Prostate gland (tissue), 2 donors: ENCODE data around the gene GPC2. TPM values are rescaled to one million over a fixed set of nuclear protein-coding genes. Genes with fewer than 3 reads are reported as not detected.
"Not testable (repeated sequence)": the region's sequence is repeated elsewhere in the genome, so short reads cannot be mapped to it uniquely, and the experiment has no call there.

Source experiments
- DNase-seq: peaks from one replicate; pipeline ENCODE4 v3.0.0-alpha.2; 2019; ENCODE audit warnings: low spot score
- H3K27ac ChIP-seq, 2 donors: fragments of 200-600 bp; sonication (generic); 2 replicates each; pipeline ENCODE4 v1.5.1; 2017 to 2019
- H3K27me3 ChIP-seq: fragments of 200-600 bp; sonication (generic); replicated peaks from 2 replicates; pipeline ENCODE4 v1.5.1; 2019; ENCODE audit not compliant: insufficient read depth
- H3K36me3 ChIP-seq, 2 donors: fragments of 200-600 bp; sonication (generic); 1 replicate in 1 of 2; 2 replicates in 1 of 2; pipeline versions ENCODE4 v1.5.1 to v1.8.1; 2017 to 2019
- H3K4me1 ChIP-seq: fragments of 200-600 bp; sonication (generic); replicated peaks from 2 replicates; pipeline ENCODE4 v1.5.1; 2019
- H3K4me3 ChIP-seq, 2 donors: fragments of 200-600 bp; sonication (generic); 2 replicates each; pipeline ENCODE4 v1.5.1; 2017 to 2019
- H3K9me3 ChIP-seq: fragments of 200-600 bp; sonication (generic); 2 replicates; pipeline ENCODE4 v1.5.1; 2017
- POLR2A ChIP-seq: fragments of 450-650 bp; IDR thresholded peaks from one replicate; pipeline ENCODE4 v1.6.1; 2016; ENCODE audit warnings: antibody characterized with exemption, mild to moderate bottlenecking
- POLR2AphosphoS5 ChIP-seq: sonication (generic); formaldehyde crosslinking; IDR thresholded peaks from one replicate; pipeline ENCODE4 v1.6.1; 2017; ENCODE audit warnings: antibody characterized with exemption
- WGBS: methylation state at CpG from one replicate; pipeline ENCODE4 v1.1.5; 2018; 5-methylcytosine and 5-hydroxymethylcytosine counted together
- intact Hi-C: fragments of 100-400 bp; cut with DNase I; formaldehyde crosslinking; loops from one replicate; pipeline ENCODE4 v1.14.2; 2022
- total RNA-seq, 2 donors: library from RNA; depleted of rRNA; stranded (reverse); fragments of >200 nt; gene quantifications; one replicate each; pipeline ENCODE4 v1.1.0, GENCODE V29; 2016
- TF ChIP-seq, protein P1 (sequence below), 4 experiments: fragments of 200-600 bp in 2 of 4; fragments of 450-650 bp in 2 of 4; sonication (generic) in 2 of 4; IDR thresholded peaks; 1 replicate in 3 of 4; 2 replicates in 1 of 4; pipeline ENCODE4 v1.5.1; 2016 to 2019; ENCODE audit warnings: antibody characterized with exemption in 4 of 4, mild to moderate bottlenecking in 2 of 4, moderate library complexity in 2 of 4

Gene GPC2
- total RNA-seq, 2 donors from 2014 or later = 1.7 to 2.8 TPM

DNA sequence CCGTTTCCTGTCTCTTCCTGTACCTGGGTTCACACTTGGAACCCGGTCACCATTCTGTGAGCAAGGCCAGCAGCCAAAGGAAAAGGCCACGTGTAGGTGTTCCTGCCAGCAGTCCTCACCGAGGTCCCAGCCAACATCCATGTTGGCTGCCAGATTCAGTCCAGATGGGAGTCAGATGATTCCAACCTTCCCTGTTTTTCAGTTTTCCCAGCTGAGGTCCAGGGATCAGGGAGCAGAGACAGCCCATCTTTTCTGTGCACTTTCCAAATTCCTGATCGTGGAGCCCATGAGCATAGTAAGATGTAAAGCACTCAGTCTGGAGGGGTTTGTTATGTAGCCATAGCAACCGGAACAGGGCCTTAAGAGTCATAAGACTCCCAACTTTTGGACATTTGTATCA, 38.7 kb upstream of the GPC2 start:
- intact Hi-C loops = no loop called here
- H3K4me3 ChIP-seq = no peak overlapping the region
- no peaks in the 10 kb centered on the region for H3K27me3 ChIP-seq
- no peaks in the 10 kb centered on the region for H3K36me3 ChIP-seq
- no peak overlapping the region for H3K27ac ChIP-seq
- no peak for DNase-seq
- TF ChIP-seq, protein P1, sequence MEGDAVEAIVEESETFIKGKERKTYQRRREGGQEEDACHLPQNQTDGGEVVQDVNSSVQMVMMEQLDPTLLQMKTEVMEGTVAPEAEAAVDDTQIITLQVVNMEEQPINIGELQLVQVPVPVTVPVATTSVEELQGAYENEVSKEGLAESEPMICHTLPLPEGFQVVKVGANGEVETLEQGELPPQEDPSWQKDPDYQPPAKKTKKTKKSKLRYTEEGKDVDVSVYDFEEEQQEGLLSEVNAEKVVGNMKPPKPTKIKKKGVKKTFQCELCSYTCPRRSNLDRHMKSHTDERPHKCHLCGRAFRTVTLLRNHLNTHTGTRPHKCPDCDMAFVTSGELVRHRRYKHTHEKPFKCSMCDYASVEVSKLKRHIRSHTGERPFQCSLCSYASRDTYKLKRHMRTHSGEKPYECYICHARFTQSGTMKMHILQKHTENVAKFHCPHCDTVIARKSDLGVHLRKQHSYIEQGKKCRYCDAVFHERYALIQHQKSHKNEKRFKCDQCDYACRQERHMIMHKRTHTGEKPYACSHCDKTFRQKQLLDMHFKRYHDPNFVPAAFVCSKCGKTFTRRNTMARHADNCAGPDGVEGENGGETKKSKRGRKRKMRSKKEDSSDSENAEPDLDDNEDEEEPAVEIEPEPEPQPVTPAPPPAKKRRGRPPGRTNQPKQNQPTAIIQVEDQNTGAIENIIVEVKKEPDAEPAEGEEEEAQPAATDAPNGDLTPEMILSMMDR (IDR thresholded peaks at IDR 0.05) = no peak
- no peak for TF ChIP-seq POLR2A
- TF ChIP-seq POLR2AphosphoS5 = no peak
- H3K4me1 ChIP-seq = no peaks in the 10 kb centered on the region
- no peaks in the 10 kb centered on the region for H3K9me3 ChIP-seq
- WGBS = 33% methylated on average over 6 of the region's 6 CpGs

DNA sequence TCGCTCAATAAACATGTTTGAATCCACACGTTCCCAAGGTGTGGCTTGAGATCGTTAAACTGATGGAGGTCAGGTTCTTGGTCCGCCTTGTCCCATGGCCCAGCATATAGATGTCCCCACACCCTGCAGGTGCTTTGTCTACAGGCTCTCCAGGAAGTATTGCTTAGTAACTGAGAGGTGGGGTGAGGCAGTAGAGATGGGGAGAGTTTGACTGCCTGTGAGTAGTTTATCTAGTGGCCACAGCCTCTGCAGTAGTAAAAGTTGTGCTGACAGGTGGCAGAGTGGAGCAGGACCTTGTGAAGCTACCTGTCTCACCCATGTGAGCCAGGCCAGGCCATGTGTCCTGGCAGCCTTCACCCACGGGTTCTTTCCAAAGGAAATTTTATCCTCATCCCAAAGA, 37.2 kb upstream of the GPC2 start:
- H3K27ac ChIP-seq, H3K4me1 ChIP-seq, H3K9me3 ChIP-seq, DNase-seq, H3K4me3 ChIP-seq, intact Hi-C loops, H3K36me3 ChIP-seq, H3K27me3 ChIP-seq: not testable (repeated sequence)
- WGBS = 66% methylated on average over 5 of the region's 5 CpGs

DNA sequence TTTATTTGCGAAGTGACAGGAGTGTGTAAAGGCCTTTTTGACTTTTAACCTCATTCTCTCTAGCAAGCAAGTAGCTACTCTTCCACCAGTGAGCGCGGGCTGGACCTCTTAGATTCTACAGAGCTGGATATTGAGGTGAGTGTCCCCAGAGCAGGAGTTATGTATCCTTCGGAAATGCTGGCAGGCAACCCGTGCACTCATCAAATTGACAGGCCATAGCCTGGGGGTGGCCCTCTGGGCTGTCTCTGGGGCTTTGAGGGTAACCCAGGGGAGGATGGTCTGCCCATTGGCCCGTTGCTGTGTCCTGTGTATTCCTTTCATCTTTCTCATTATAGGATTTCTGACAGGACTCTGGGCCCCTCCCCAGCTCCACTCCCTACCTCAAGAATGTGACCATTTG, 36.5 kb upstream of the GPC2 start:
- DNase-seq = no peak
- Histone ChIP-seq H3K9me3 (no peaks in the 10 kb centered on the region), H3K4me3 (no peak overlapping the region), H3K4me1 (no peaks in the 10 kb centered on the region), H3K27ac (no peak overlapping the region), H3K36me3 (no peaks in the 10 kb centered on the region), H3K27me3 (no peaks in the 10 kb centered on the region)
- 65% methylated on average over 6 of the region's 6 CpGs for WGBS
- TF ChIP-seq POLR2A (no peak), POLR2AphosphoS5 (no peak)
- TF ChIP-seq, protein P1 (IDR thresholded peaks at IDR 0.05) = no peak
- intact Hi-C loops = no loop called here

DNA sequence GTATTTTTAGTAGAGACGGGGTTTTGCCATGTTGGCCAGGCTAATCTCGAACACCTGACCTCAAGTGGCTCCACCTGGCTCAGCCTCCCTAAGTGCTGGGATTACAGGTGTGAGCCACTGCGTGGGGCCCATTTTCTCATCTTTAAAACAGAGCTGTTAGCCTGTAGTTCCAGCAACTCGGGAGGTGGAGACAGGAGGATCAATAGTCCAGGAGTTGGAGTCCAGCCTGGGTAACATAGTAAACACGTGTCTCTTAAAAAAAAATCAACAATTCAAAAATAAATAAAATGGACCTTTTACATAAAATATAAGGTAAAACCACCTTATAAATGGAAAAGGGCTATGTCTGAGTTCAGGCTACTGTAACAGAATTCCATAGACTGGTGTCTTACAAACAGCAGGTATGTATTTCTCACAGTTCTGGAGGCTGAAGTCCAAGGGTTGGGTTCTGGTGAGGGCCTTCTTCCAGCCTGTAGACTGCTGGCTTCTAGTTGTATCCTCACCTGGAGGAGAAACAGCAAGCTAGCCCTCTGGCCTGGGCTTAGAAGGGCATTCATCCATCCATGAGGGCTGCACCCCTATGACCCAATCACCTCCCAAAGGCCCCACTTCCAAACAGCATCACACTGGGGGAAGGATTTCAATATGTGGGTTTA, 35.6 kb upstream of the GPC2 start:
- 64% methylated on average over 5 of the region's 5 CpGs for WGBS

DNA sequence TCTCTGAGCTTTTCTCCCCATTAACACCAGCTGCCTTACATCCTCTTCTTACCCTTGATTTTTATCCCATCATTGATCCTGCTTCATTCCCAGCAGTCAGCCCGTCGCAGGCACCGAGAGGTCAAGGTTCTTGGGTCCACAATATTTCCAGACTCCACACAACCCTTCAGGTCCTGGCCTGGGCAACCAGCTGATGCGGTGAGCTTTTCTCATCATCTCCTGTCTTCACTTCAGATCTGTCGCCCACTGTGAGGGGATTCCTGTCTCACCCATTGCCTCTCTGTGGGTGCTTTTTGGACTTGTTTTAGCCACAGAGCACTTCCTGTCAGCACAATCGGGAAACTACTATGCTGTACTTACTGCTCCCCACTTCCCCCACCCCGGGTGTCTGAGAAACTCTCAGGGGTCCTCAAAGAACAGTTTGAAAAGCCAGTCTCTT, 34.2 kb upstream of the GPC2 start:
- no peaks in the 10 kb centered on the region for H3K4me1 ChIP-seq
- intact Hi-C loops = no loop called here
- H3K27me3 ChIP-seq = no peaks in the 10 kb centered on the region
- no peaks in the 10 kb centered on the region for H3K36me3 ChIP-seq
- H3K27ac ChIP-seq = no peak overlapping the region
- TF ChIP-seq, protein P1 (IDR thresholded peaks at IDR 0.05) = no peak
- TF ChIP-seq POLR2AphosphoS5 (no peak), POLR2A (no peak)
- 87% methylated on average over 7 of the region's 7 CpGs for WGBS
- no peaks in the 10 kb centered on the region for H3K9me3 ChIP-seq
- DNase-seq = no peak
- no peak overlapping the region for H3K4me3 ChIP-seq

More for the DNA sequence above, 35.6 kb upstream of the GPC2 start:
- intact Hi-C loops = no loop called here
- no peaks in the 10 kb centered on the region for H3K9me3 ChIP-seq
- no peaks in the 10 kb centered on the region for H3K4me1 ChIP-seq
- no peak for TF ChIP-seq POLR2AphosphoS5
- TF ChIP-seq, protein P1 (IDR thresholded peaks at IDR 0.05) = no peak
- no peak for TF ChIP-seq POLR2A
- no peak overlapping the region for H3K4me3 ChIP-seq
- no peaks in the 10 kb centered on the region for H3K36me3 ChIP-seq
- H3K27ac ChIP-seq = no peak overlapping the region
- no peaks in the 10 kb centered on the region for H3K27me3 ChIP-seq
- no peak for DNase-seq
